H1 (cell line): Measurements from ENCODE around the gene PCDH9. TPM values are rescaled to one million over a fixed set of nuclear protein-coding genes. Genes with fewer than 3 reads are reported as not detected.

Experiments used
- CTCF ChIA-PET: fragments of 300-600 bp; sonication (Branson Sonifier 250); formaldehyde crosslinking; loops from one replicate; lab custom pipeline; 2021; ENCODE audit not compliant: partially characterized antibody; lab: Charles Lee
- POLR2A ChIA-PET: fragments of 300-600 bp; sonication (Branson Sonifier 250); formaldehyde crosslinking; loops from one replicate; lab custom pipeline; 2021; ENCODE audit warnings: inconsistent platforms; ENCODE audit not compliant: partially characterized antibody; lab: Charles Lee
- DNase-seq, 2 experiments: peaks; one replicate each; pipeline versions ENCODE4 v3.0.0 to v3.0.0-alpha.2; 2010 to 2022; ENCODE audit warnings: low spot score in 2 of 2, low read depth in 1 of 2, mixed read lengths in 1 of 2
- FAIRE-seq: peaks from 2 replicates; lab custom pipeline; 2011; peaks lifted over from hg19 to GRCh38; lab: Jason Lieb, UNC
- H2AFZ ChIP-seq: 2 replicates; pipeline ENCODE4 v1.8.1; 2012; ENCODE audit warnings: low read length, inconsistent platforms
- H2AK5ac ChIP-seq: 2 replicates; pipeline ENCODE4 v1.6.1; 2013; ENCODE audit warnings: low read depth, low read length
- H2BK120ac ChIP-seq: replicated peaks from 2 replicates; pipeline ENCODE3; 2013; ENCODE audit warnings: low read depth, low read length, inconsistent platforms
- H2BK12ac ChIP-seq: 2 replicates; pipeline ENCODE4 v1.6.1; 2013; ENCODE audit warnings: low read depth, low read length
- H2BK15ac ChIP-seq: 2 replicates; pipeline ENCODE4 v1.6.1; 2013; ENCODE audit warnings: low read length
- H2BK20ac ChIP-seq: 2 replicates; pipeline ENCODE4 v1.6.1; 2013; ENCODE audit warnings: low read length
- H2BK5ac ChIP-seq: 2 replicates; pipeline ENCODE4 v1.6.1; 2013; ENCODE audit warnings: low read depth, low read length
- H3K14ac ChIP-seq: 2 replicates; pipeline ENCODE4 v1.6.1; 2013; ENCODE audit warnings: inconsistent platforms; ENCODE audit not compliant: insufficient read length
- H3K18ac ChIP-seq: 2 replicates; pipeline ENCODE4 v1.6.1; 2013; ENCODE audit warnings: low read length; ENCODE audit errors: extremely low read depth
- H3K23ac ChIP-seq: 2 replicates; pipeline ENCODE4 v1.6.1; 2013; ENCODE audit warnings: inconsistent platforms; ENCODE audit not compliant: insufficient read length
- H3K23me2 ChIP-seq: 2 replicates; pipeline ENCODE4 v1.6.1; 2013; ENCODE audit warnings: low read depth, low read length
- H3K27ac ChIP-seq: 2 replicates; pipeline ENCODE4 v1.6.1; 2011; ENCODE audit warnings: low read depth, low read length, inconsistent platforms
- H3K27me3 ChIP-seq, 4 experiments: replicated peaks in 1 of 4; 1 replicate in 1 of 4; 2 replicates in 3 of 4; pipeline versions ENCODE4 v1.6.1 to v1.8.1; 2011 to 2013; ENCODE audit warnings: low read length in 3 of 4, mild to moderate bottlenecking in 3 of 4, inconsistent platforms in 2 of 4, mixed read lengths in 2 of 4, moderate library complexity in 1 of 4; ENCODE audit not compliant: control insufficient read depth in 3 of 4, insufficient read depth in 3 of 4; ENCODE audit errors: extremely low read depth in 1 of 4
- H3K36me3 ChIP-seq, 4 experiments: 2 replicates each; pipeline versions ENCODE4 v1.6.1 to v1.8.1; 2011 to 2013; ENCODE audit warnings: mild to moderate bottlenecking in 4 of 4, low read length in 3 of 4, moderate library complexity in 2 of 4, control low read depth in 1 of 4, inconsistent platforms in 1 of 4; ENCODE audit not compliant: insufficient read depth in 4 of 4, control insufficient read depth in 2 of 4
- H3K4ac ChIP-seq: replicated peaks from 2 replicates; pipeline ENCODE3; 2013; ENCODE audit warnings: low read length, low read depth, mixed read lengths, inconsistent platforms; ENCODE audit not compliant: insufficient read length
- H3K4me1 ChIP-seq, 4 experiments: replicated peaks in 1 of 4; 1 replicate in 1 of 4; 2 replicates in 3 of 4; pipeline versions ENCODE4 v1.6.1 to v1.8.1; 2011 to 2013; ENCODE audit warnings: low read length in 3 of 4, inconsistent platforms in 2 of 4, mixed read lengths in 1 of 4; ENCODE audit not compliant: insufficient read depth in 4 of 4, control insufficient read depth in 3 of 4
- H3K4me2 ChIP-seq, 2 experiments: 2 replicates each; pipeline versions ENCODE4 v1.6.1 to v1.8.1; 2011 to 2013; ENCODE audit warnings: low read depth in 2 of 2, low read length in 2 of 2, control low read depth in 1 of 2, inconsistent platforms in 1 of 2, mild to moderate bottlenecking in 1 of 2; ENCODE audit not compliant: insufficient read depth in 1 of 2
- H3K4me3 ChIP-seq, 4 experiments: fragments of 200-600, 300-600 bp in 1 of 4; sonication (generic), shearing (Covaris generic), sonication (Bioruptor Twin) in 1 of 4; 2 replicates each; pipeline versions ENCODE4 v1.5.1 to v1.8.1; 2011 to 2016; ENCODE audit warnings: low read length in 4 of 4, low read depth in 3 of 4, control low read depth in 2 of 4, inconsistent platforms in 2 of 4, mild to moderate bottlenecking in 2 of 4, mixed read lengths in 1 of 4, moderate library complexity in 1 of 4; ENCODE audit not compliant: insufficient read depth in 2 of 4; ENCODE audit errors: extremely low read depth in 1 of 4
- H3K56ac ChIP-seq: replicated peaks from 2 replicates; pipeline ENCODE3; 2013; ENCODE audit warnings: low read depth, mild to moderate bottlenecking, mixed read lengths, low read length, inconsistent platforms; ENCODE audit not compliant: insufficient read length
- H3K79me1 ChIP-seq: 2 replicates; pipeline ENCODE4 v1.6.1; 2013; ENCODE audit warnings: low read depth, low read length, control low read depth
- H3K79me2 ChIP-seq, 2 experiments: 2 replicates each; pipeline versions ENCODE4 v1.6.1 to v1.8.1; 2012 to 2013; ENCODE audit warnings: low read length in 2 of 2, mild to moderate bottlenecking in 2 of 2, inconsistent platforms in 1 of 2; ENCODE audit not compliant: insufficient read depth in 2 of 2, control insufficient read depth in 1 of 2
- H3K9ac ChIP-seq, 4 experiments: replicated peaks in 1 of 4; 1 replicate in 1 of 4; 2 replicates in 3 of 4; pipeline versions ENCODE4 v1.6.1 to v1.8.1; 2011 to 2013; ENCODE audit warnings: low read depth in 3 of 4, low read length in 3 of 4, control low read depth in 2 of 4, mild to moderate bottlenecking in 2 of 4, moderate library complexity in 2 of 4, inconsistent platforms in 1 of 4; ENCODE audit errors: extremely low read depth in 1 of 4
- H3K9me3 ChIP-seq, 2 experiments: 2 replicates each; pipeline versions ENCODE4 v1.6.1 to v1.8.1; 2012 to 2013; ENCODE audit warnings: mild to moderate bottlenecking in 2 of 2, moderate library complexity in 2 of 2, control low read depth in 1 of 2, inconsistent platforms in 1 of 2, low read depth in 1 of 2, low read length in 1 of 2, mixed read lengths in 1 of 2; ENCODE audit not compliant: insufficient read depth in 2 of 2
- H4K20me1 ChIP-seq, 2 experiments: replicated peaks in 1 of 2; 2 replicates each; pipeline versions ENCODE3 to v1.8.1; 2011 to 2013; ENCODE audit warnings: inconsistent platforms in 2 of 2, low read length in 2 of 2, mild to moderate bottlenecking in 1 of 2; ENCODE audit not compliant: insufficient read depth in 2 of 2, control insufficient read depth in 1 of 2
- H4K5ac ChIP-seq: 2 replicates; pipeline ENCODE4 v1.6.1; 2013; ENCODE audit warnings: low read length, low read depth, mixed read lengths, inconsistent platforms; ENCODE audit not compliant: insufficient read length
- H4K8ac ChIP-seq: 2 replicates; pipeline ENCODE4 v1.8.0; 2013; ENCODE audit warnings: mild to moderate bottlenecking, moderate library complexity, low read length, inconsistent platforms; ENCODE audit not compliant: insufficient read depth; ENCODE audit errors: extremely low read depth
- H4K91ac ChIP-seq: replicated peaks from 2 replicates; pipeline ENCODE3; 2013; ENCODE audit warnings: low read length, mixed read lengths, inconsistent platforms; ENCODE audit not compliant: insufficient read length
- ASH2L ChIP-seq: fragments of 200-600, 300-600 bp; sonication (generic); IDR thresholded peaks from one replicate; pipeline ENCODE4 v1.7.1; 2017; ENCODE audit warnings: low read length
- ATF3 ChIP-seq: IDR thresholded peaks from 2 replicates; pipeline ENCODE4 v1.6.1; 2011; ENCODE audit warnings: low read depth, mild to moderate bottlenecking, low read length; ENCODE audit not compliant: insufficient read depth
- BRCA1 ChIP-seq: IDR thresholded peaks from 2 replicates; pipeline ENCODE4 v1.6.1; 2012; ENCODE audit warnings: low read depth, low read length, improper control_type of control experiment
- GTF2F1 ChIP-seq: IDR thresholded peaks from 2 replicates; pipeline ENCODE4 v1.6.1; 2012; ENCODE audit warnings: low read depth, low read length, improper control_type of control experiment, borderline replicate concordance
- KDM1A ChIP-seq: fragments of 200-600, 300-600 bp; sonication (generic); IDR thresholded peaks from 2 replicates; pipeline ENCODE4 v1.7.1; 2016; ENCODE audit warnings: mild to moderate bottlenecking, low read length, borderline replicate concordance
- KDM5A ChIP-seq: fragments of 200-600 bp; IDR thresholded peaks from 2 replicates; pipeline ENCODE4 v1.7.1; 2012; ENCODE audit warnings: mild to moderate bottlenecking, low read length, inconsistent platforms, mixed read lengths
- MAFK ChIP-seq: IDR thresholded peaks from 2 replicates; pipeline ENCODE4 v1.6.1; 2012; ENCODE audit warnings: low read depth, mild to moderate bottlenecking, improper control_type of control experiment, low read length
- POLR2A ChIP-seq, 2 experiments: IDR thresholded peaks; 1 replicate in 1 of 2; 2 replicates in 1 of 2; pipeline ENCODE4 v1.6.1; 2011; ENCODE audit warnings: low read depth in 2 of 2, low read length in 2 of 2, mild to moderate bottlenecking in 2 of 2; ENCODE audit errors: control extremely low read depth in 1 of 2
- SUZ12 ChIP-seq: fragments of 200-600 bp; sonication (generic); IDR thresholded peaks from 2 replicates; pipeline ENCODE4 v1.6.1; 2012; ENCODE audit warnings: mild to moderate bottlenecking, inconsistent platforms, low read length, moderate library complexity, mixed read lengths
- TAF1 ChIP-seq: IDR thresholded peaks from 2 replicates; pipeline ENCODE4 v1.6.1; 2011; ENCODE audit warnings: mild to moderate bottlenecking, low read depth, low read length
- ZNF274 ChIP-seq: IDR thresholded peaks from 2 replicates; pipeline ENCODE4 v1.7.0; 2012; ENCODE audit warnings: low read length, borderline replicate concordance; ENCODE audit errors: extremely low read depth
- polyA plus RNA-seq, 7 experiments: library from polyadenylated mRNA; depleted of rRNA in 3 of 7; stranded (reverse) in 5 of 7; unstranded in 2 of 7; fragments of >200 nt in 5 of 7; fragments of 200-250 nt in 2 of 7; gene quantifications; 1 replicate in 5 of 7; 2 replicates in 1 of 7; 4 replicates in 1 of 7; pipeline versions ENCODE4 v1.2.1 to v1.2.3, GENCODE V29; 2011 to 2013; ENCODE audit warnings: missing spikeins in 2 of 7, mixed read lengths in 2 of 7
- total RNA-seq: library from RNA; stranded (reverse); fragmentation: NEBNext Ultra II Directional; extraction: Animal tissue kit (Norgen Biotek cat#: 25700); gene quantifications from 2 replicates; pipeline ENCODE4 v1.2.1, GENCODE V29; 2021
- TF ChIP-seq, protein P1 (sequence below): IDR thresholded peaks from 2 replicates; pipeline ENCODE4 v1.6.1; 2012; ENCODE audit warnings: inconsistent platforms
- TF ChIP-seq, protein P2 (sequence below): IDR thresholded peaks from 2 replicates; pipeline ENCODE4 v1.6.1; 2012; ENCODE audit warnings: low read length, inconsistent platforms

Gene PCDH9
- total and polyA plus RNA-seq, 2 of the 8 experiments (the other 6 are each of a cell fraction or from before 2014, with no cell fraction given): 0.12 to 0.60 TPM

DNA sequence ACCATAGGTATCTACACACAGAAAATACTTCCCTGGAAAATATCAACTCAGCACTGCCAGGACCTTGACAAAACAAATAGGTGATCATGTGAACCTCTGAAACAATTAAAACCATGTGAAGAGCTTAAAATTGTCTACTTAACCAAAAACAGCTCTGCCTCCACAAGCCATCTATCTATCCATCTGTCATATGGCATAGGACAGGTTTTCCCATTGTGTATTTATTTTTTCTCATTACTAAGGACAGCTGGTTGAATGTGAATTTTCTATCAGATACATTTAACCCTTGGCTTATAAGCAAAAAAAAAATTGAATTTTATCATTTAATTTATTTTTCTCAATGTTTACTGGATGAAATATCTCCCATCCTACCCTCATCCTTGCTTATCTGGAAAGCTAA, 279.5 kb downstream of the PCDH9 start:
- no peak for DNase-seq
- H3K14ac ChIP-seq: no peak overlapping the region
- no peak overlapping the region for H2AFZ ChIP-seq
- H3K4ac ChIP-seq: no peak overlapping the region
- H3K56ac ChIP-seq: no peak overlapping the region
- H2AK5ac ChIP-seq: no peak overlapping the region
- no peak for FAIRE-seq
- no peaks in the 10 kb centered on the region for H3K79me1 ChIP-seq
- H4K20me1 ChIP-seq: no peaks in the 10 kb centered on the region
- H3K79me2 ChIP-seq: no peaks in the 10 kb centered on the region
- H3K4me3 ChIP-seq: no peak overlapping the region
- no peaks in the 10 kb centered on the region for H3K36me3 ChIP-seq
- no peak overlapping the region for H2BK15ac ChIP-seq
- no peak overlapping the region for H2BK12ac ChIP-seq
- H3K9me3 ChIP-seq: no peaks in the 10 kb centered on the region
- no peaks in the 10 kb centered on the region for H3K23me2 ChIP-seq
- no peak overlapping the region for H2BK20ac ChIP-seq
- H2BK120ac ChIP-seq: no peak overlapping the region
- POLR2A ChIA-PET: no interaction called here
- H3K27me3 ChIP-seq: no peaks in the 10 kb centered on the region
- H3K4me2 ChIP-seq: 0 out of 4 replicates have a peak overlapping the region, but pooled peaks of 1 of the 2 experiments have one; percentile 11
- H4K91ac ChIP-seq: no peak overlapping the region
- H3K18ac ChIP-seq: no peak overlapping the region; the same call in 1 of the 2 replicates
- H2BK5ac ChIP-seq: no peak overlapping the region
- no peak overlapping the region for H3K23ac ChIP-seq
- H4K5ac ChIP-seq: no peak overlapping the region
- CTCF ChIA-PET: no interaction called here
- peaks cover 0 to 23% (median 5%) of the 10 kb centered on the region in 4 experiments; a peak in 4 of 7 replicates for H3K4me1 ChIP-seq
- H4K8ac ChIP-seq: no peak overlapping the region
- no peak overlapping the region for H3K9ac ChIP-seq
- H3K27ac ChIP-seq: no peak overlapping the region
- TF ChIP-seq ASH2L (no peak), POLR2A (IDR thresholded peaks at IDR 0.05; ENCODE audit: control extremely low read depth in 1 of 2, low read depth in 2 of 2, low read length in 2 of 2) (no peak), MAFK (no peak), TAF1 (no peak), GTF2F1 (no peak), ATF3 (no peak), ZNF274 (no peak), BRCA1 (no peak), SUZ12 (no peak), KDM5A (no peak), KDM1A (no peak)
- TF ChIP-seq, protein P1, sequence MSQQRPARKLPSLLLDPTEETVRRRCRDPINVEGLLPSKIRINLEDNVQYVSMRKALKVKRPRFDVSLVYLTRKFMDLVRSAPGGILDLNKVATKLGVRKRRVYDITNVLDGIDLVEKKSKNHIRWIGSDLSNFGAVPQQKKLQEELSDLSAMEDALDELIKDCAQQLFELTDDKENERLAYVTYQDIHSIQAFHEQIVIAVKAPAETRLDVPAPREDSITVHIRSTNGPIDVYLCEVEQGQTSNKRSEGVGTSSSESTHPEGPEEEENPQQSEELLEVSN: no peak
- TF ChIP-seq, protein P2, sequence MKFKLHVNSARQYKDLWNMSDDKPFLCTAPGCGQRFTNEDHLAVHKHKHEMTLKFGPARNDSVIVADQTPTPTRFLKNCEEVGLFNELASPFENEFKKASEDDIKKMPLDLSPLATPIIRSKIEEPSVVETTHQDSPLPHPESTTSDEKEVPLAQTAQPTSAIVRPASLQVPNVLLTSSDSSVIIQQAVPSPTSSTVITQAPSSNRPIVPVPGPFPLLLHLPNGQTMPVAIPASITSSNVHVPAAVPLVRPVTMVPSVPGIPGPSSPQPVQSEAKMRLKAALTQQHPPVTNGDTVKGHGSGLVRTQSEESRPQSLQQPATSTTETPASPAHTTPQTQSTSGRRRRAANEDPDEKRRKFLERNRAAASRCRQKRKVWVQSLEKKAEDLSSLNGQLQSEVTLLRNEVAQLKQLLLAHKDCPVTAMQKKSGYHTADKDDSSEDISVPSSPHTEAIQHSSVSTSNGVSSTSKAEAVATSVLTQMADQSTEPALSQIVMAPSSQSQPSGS: no peak
